IMR-90 (cell line): ENCODE measurements around the gene DYNC2H1. TPM values are rescaled to one million over a fixed set of nuclear protein-coding genes. Genes with fewer than 3 reads are reported as not detected.
A peak's percentile ranks its signal among the peaks of the same experiment; 100 is the strongest.

Source experiments
- ATAC-seq: fragments of 200-7000 bp; cut with Tn5 transposase; 2 replicates; pipeline ENCODE4 v1.9.1; 2020; ENCODE audit warnings: low read depth, mild to moderate bottlenecking, moderate library complexity
- BruUV-seq: library from RNA; stranded (reverse); fragments of 400-500 nt; replicated peaks from 2 replicates; lab custom pipeline; 2021; lab: Mats Ljungman, UMichigan
- CTCF ChIA-PET: fragments of 300-600 bp; formaldehyde crosslinking; extraction: SDS; loops from one replicate; lab custom pipeline; 2021; ENCODE audit warnings: antibody characterized with exemption; lab: Yijun Ruan, JAX
- POLR2A ChIA-PET: fragments of 300-600 bp; sonication (Branson Sonifier 250); formaldehyde crosslinking; loops from one replicate; lab custom pipeline; 2022; ENCODE audit warnings: antibody characterized with exemption; ENCODE audit not compliant: unreplicated experiment; lab: Charles Lee
- DNase-seq: peaks from one replicate; pipeline ENCODE4 v3.0.0; 2013
- H2AFZ ChIP-seq: replicated peaks from 2 replicates; pipeline ENCODE3; 2013; ENCODE audit warnings: low read length, mild to moderate bottlenecking; ENCODE audit not compliant: poor library complexity
- H2AK5ac ChIP-seq: 2 replicates; pipeline ENCODE4 v1.6.1; 2013; ENCODE audit warnings: low read depth, low read length, inconsistent platforms
- H2AK9ac ChIP-seq: replicated peaks from 2 replicates; pipeline ENCODE3; 2013; ENCODE audit warnings: mild to moderate bottlenecking, low read depth, low read length, moderate library complexity; ENCODE audit not compliant: poor library complexity
- H2BK120ac ChIP-seq: 2 replicates; pipeline ENCODE4 v1.6.1; 2013; ENCODE audit warnings: low read depth, low read length, inconsistent platforms
- H2BK15ac ChIP-seq: 3 replicates; pipeline ENCODE4 v1.6.1; 2013; ENCODE audit warnings: low read depth, low read length, inconsistent platforms
- H2BK20ac ChIP-seq: 2 replicates; pipeline ENCODE4 v1.6.1; 2013; ENCODE audit warnings: low read depth, mild to moderate bottlenecking, inconsistent platforms, low read length, moderate library complexity
- H2BK5ac ChIP-seq: 2 replicates; pipeline ENCODE4 v1.6.1; 2013; ENCODE audit warnings: mild to moderate bottlenecking, low read depth, low read length, inconsistent platforms; ENCODE audit not compliant: poor library complexity, severe bottlenecking
- H3K14ac ChIP-seq: replicated peaks from 2 replicates; pipeline ENCODE4 v1.6.1; 2013; ENCODE audit warnings: low read depth, low read length, inconsistent platforms
- H3K18ac ChIP-seq: 2 replicates; pipeline ENCODE4 v1.6.1; 2013; ENCODE audit warnings: low read depth, low read length, control low read depth
- H3K23ac ChIP-seq: 2 replicates; pipeline ENCODE4 v1.6.1; 2013; ENCODE audit warnings: low read depth, low read length, inconsistent platforms
- H3K27ac ChIP-seq: 2 replicates; pipeline ENCODE4 v1.5.1; 2013; ENCODE audit warnings: mild to moderate bottlenecking, control low read depth, low read length; ENCODE audit not compliant: insufficient read depth
- H3K27me3 ChIP-seq: 2 replicates; pipeline ENCODE4 v1.6.1; 2013; ENCODE audit warnings: low read length; ENCODE audit not compliant: control insufficient read depth, insufficient read depth
- H3K36me3 ChIP-seq: 2 replicates; pipeline ENCODE4 v1.6.1; 2013; ENCODE audit warnings: low read length, mixed read lengths; ENCODE audit not compliant: control insufficient read depth, insufficient read depth
- H3K4ac ChIP-seq: 2 replicates; pipeline ENCODE4 v1.6.1; 2013; ENCODE audit warnings: low read depth, low read length, inconsistent platforms
- H3K4me1 ChIP-seq: 2 replicates; pipeline ENCODE4 v1.6.1; 2013; ENCODE audit warnings: low read length, mixed read lengths; ENCODE audit not compliant: control insufficient read depth, insufficient read depth
- H3K4me2 ChIP-seq: 2 replicates; pipeline ENCODE4 v1.6.1; 2013; ENCODE audit warnings: low read depth, mild to moderate bottlenecking, control low read depth, low read length, moderate library complexity
- H3K4me3 ChIP-seq: 2 replicates; pipeline ENCODE4 v1.5.1; 2013; ENCODE audit warnings: low read depth, mild to moderate bottlenecking, control low read depth, low read length, moderate library complexity; ENCODE audit not compliant: insufficient read depth
- H3K56ac ChIP-seq: 2 replicates; pipeline ENCODE4 v1.6.1; 2013; ENCODE audit warnings: low read length, inconsistent platforms; ENCODE audit not compliant: insufficient read depth; ENCODE audit errors: extremely low read depth
- H3K79me1 ChIP-seq, 2 experiments: 2 replicates each; pipeline ENCODE4 v1.6.1; 2013; ENCODE audit warnings: low read length in 2 of 2, inconsistent platforms in 1 of 2, low read depth in 1 of 2
- H3K9ac ChIP-seq: 2 replicates; pipeline ENCODE4 v1.6.1; 2013; ENCODE audit warnings: low read depth, low read length, control low read depth
- H3K9me1 ChIP-seq: 2 replicates; pipeline ENCODE4 v1.6.1; 2013; ENCODE audit warnings: low read length, inconsistent platforms; ENCODE audit not compliant: insufficient read depth
- H3K9me3 ChIP-seq: 2 replicates; pipeline ENCODE4 v1.6.1; 2013; ENCODE audit warnings: low read length; ENCODE audit not compliant: control insufficient read depth, insufficient read depth
- H4K20me1 ChIP-seq: 2 replicates; pipeline ENCODE4 v1.6.1; 2013; ENCODE audit warnings: low read length, inconsistent platforms; ENCODE audit not compliant: insufficient read depth
- H4K5ac ChIP-seq: 2 replicates; pipeline ENCODE4 v1.6.1; 2013; ENCODE audit warnings: mild to moderate bottlenecking, low read depth, low read length, control low read depth
- H4K8ac ChIP-seq, 2 experiments: 2 replicates each; pipeline ENCODE4 v1.6.1; 2013; ENCODE audit warnings: low read depth in 2 of 2, low read length in 2 of 2, control low read depth in 1 of 2, inconsistent platforms in 1 of 2
- H4K91ac ChIP-seq: 2 replicates; pipeline ENCODE4 v1.6.1; 2013; ENCODE audit warnings: low read depth, low read length, inconsistent platforms; ENCODE audit not compliant: insufficient read depth
- BHLHE40 ChIP-seq: fragments of 150-350 bp; IDR thresholded peaks from 2 replicates; pipeline ENCODE4 v1.6.1; 2016; ENCODE audit warnings: mild to moderate bottlenecking, low read depth, low read length
- CEBPB ChIP-seq: IDR thresholded peaks from 2 replicates; pipeline ENCODE4 v1.6.1; 2012; ENCODE audit warnings: low read depth, low read length, improper control_type of control experiment
- CHD1 ChIP-seq: IDR thresholded peaks from 2 replicates; pipeline ENCODE4 v1.6.1; 2012; ENCODE audit warnings: low read depth, low read length, improper control_type of control experiment
- FOS ChIP-seq: fragments of 150-350 bp; IDR thresholded peaks from 2 replicates; pipeline ENCODE4 v1.6.1; 2016; ENCODE audit warnings: low read depth, low read length
- MAFK ChIP-seq: IDR thresholded peaks from 2 replicates; pipeline ENCODE4 v1.6.1; 2012; ENCODE audit warnings: low read depth, low read length, improper control_type of control experiment
- MAZ ChIP-seq: IDR thresholded peaks from 2 replicates; pipeline ENCODE4 v1.6.1; 2012; ENCODE audit warnings: low read depth, mild to moderate bottlenecking, low read length, improper control_type of control experiment, moderate library complexity, borderline replicate concordance
- MXI1 ChIP-seq: IDR thresholded peaks from 2 replicates; pipeline ENCODE4 v1.6.1; 2012; ENCODE audit warnings: low read depth, mild to moderate bottlenecking, low read length, moderate library complexity, borderline replicate concordance
- NFE2L2 ChIP-seq: fragments of 150-350 bp; IDR thresholded peaks from 2 replicates; pipeline ENCODE4 v1.6.1; 2016; ENCODE audit warnings: low read depth, mild to moderate bottlenecking, low read length
- POLR2A ChIP-seq: IDR thresholded peaks from 2 replicates; pipeline ENCODE4 v1.6.1; 2012; ENCODE audit warnings: mild to moderate bottlenecking, low read depth, low read length
- RAD21 ChIP-seq: IDR thresholded peaks from 2 replicates; pipeline ENCODE4 v1.6.1; 2012; ENCODE audit warnings: low read length, improper control_type of control experiment
- RCOR1 ChIP-seq: IDR thresholded peaks from 2 replicates; pipeline ENCODE4 v1.6.1; 2012; ENCODE audit warnings: mild to moderate bottlenecking, low read length, improper control_type of control experiment; ENCODE audit not compliant: insufficient replicate concordance
- SMC3 ChIP-seq: fragments of 150-350 bp; IDR thresholded peaks from 2 replicates; pipeline ENCODE4 v1.6.1; 2016; ENCODE audit warnings: low read depth, mild to moderate bottlenecking, antibody characterized with exemption, low read length, moderate library complexity
- WGBS, 2 experiments: methylation state at CpG; one replicate each; pipeline versions ENCODE4 v1.1.5 to v1.1.7; 2013; ENCODE audit warnings: missing lambda C conversion rate in 2 of 2; ENCODE audit not compliant: insufficient read length in 1 of 2; ENCODE audit errors: extremely low coverage in 2 of 2; 5-methylcytosine and 5-hydroxymethylcytosine counted together
- dilution Hi-C: fragments of 300-500 bp; cut with HindIII; formaldehyde crosslinking; loops from one replicate; pipeline ENCODE4 v1.14.3; 2018; ENCODE audit warnings: low sequenced_read_pairs; ENCODE audit not compliant: unreplicated experiment
- in situ Hi-C: fragments of 300-500 bp; cut with MboI; formaldehyde crosslinking; loops from 3 replicates; pipeline ENCODE4 v1.14.3; 2019; ENCODE audit warnings: low sequenced_read_pairs, inconsistent platforms, mixed read lengths
- intact Hi-C: fragments of 100-400 bp; cut with micrococcal nuclease; formaldehyde crosslinking; loops from 2 replicates; pipeline ENCODE4 v1.10.0; 2022
- polyA plus RNA-seq, 3 experiments: library from polyadenylated mRNA; depleted of rRNA; stranded (reverse); fragments of >200 nt; gene quantifications; 2 replicates each; pipeline ENCODE4 v1.2.3, GENCODE V29; 2012; ENCODE audit warnings: low replicate concordance in 1 of 3
- total RNA-seq: library from RNA; depleted of rRNA; stranded (reverse); fragments of >200 nt; gene quantifications from 2 replicates; pipeline ENCODE4 v1.2.3, GENCODE V29; 2012
- TF ChIP-seq, protein P1 (sequence below): conservative IDR thresholded peaks from 2 replicates; pipeline ENCODE4 v1.5.1; 2012; ENCODE audit warnings: mild to moderate bottlenecking, low read depth, low read length, improper control_type of control experiment
- TF ChIP-seq, protein P2 (sequence below): fragments of 150-350 bp; IDR thresholded peaks from 2 replicates; pipeline ENCODE4 v1.6.1; 2017; ENCODE audit warnings: mild to moderate bottlenecking, antibody characterized with exemption, low read length, low read depth

DYNC2H1 gene
- total and polyA plus RNA-seq, 2 of the 4 experiments (the other 2 are of a cell fraction), result 5.7 to 21.0 TPM

DNA sequence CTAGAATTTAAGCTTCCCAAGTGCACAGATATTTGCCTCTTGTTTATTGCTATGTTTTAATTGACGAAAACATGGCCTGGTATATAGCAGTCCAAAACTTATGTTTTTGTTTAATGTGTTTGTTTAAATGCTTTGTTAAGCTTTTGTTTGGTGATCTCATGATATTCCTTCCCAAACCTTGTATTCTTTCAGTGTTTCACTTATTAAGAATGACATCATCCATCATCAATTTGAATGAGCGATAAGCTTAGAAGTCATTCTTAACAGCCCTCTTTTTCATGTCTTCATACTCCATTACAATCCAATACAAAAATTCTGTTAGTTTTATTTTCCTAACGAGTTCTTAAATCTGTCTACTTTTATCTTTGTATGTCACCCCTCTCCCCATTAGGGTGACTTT is 206.0 kb downstream of the DYNC2H1 start:
- H3K4me3 ChIP-seq, result no peak overlapping the region
- in situ Hi-C loops, result no loop called here
- no peaks in the 10 kb centered on the region for H3K9me1 ChIP-seq
- no peak overlapping the region for H4K91ac ChIP-seq
- no peak overlapping the region for H2AFZ ChIP-seq
- H3K14ac ChIP-seq, result no peak overlapping the region
- ChIA-PET POLR2A (no interaction called here), CTCF (interaction anchor here (0.5 to 0.6 kb wide), 3 partner anchors 113 to 607 kb away, joined by 3 to 6 read pairs (median 4); no protein-coding TSS in a partner anchor)
- H2BK20ac ChIP-seq, result no peak overlapping the region
- dilution Hi-C loops, result no loop called here
- no peak for ATAC-seq
- WGBS, 2 experiments, result no CpG with 5 or more reads among the region's 3 CpGs
- BruUV-seq, result no TSS peak
- H3K4ac ChIP-seq, result no peak overlapping the region
- no peak overlapping the region for H3K4me2 ChIP-seq
- H2BK120ac ChIP-seq, result no peak overlapping the region
- H3K23ac ChIP-seq, result no peak overlapping the region
- DNase-seq, result peak; percentile 15
- H4K5ac ChIP-seq, result no peak overlapping the region
- H2AK5ac ChIP-seq, result no peak overlapping the region
- no peak overlapping the region for H2BK5ac ChIP-seq
- H3K27me3 ChIP-seq, result no peaks in the 10 kb centered on the region
- intact Hi-C loops, result no loop called here
- no peak overlapping the region for H2BK15ac ChIP-seq
- no peak overlapping the region for H4K8ac ChIP-seq
- H3K18ac ChIP-seq, result no peak overlapping the region
- H3K56ac ChIP-seq, result no peak overlapping the region
- TF ChIP-seq MAFK (no peak), RCOR1 (no peak), CHD1 (no peak), NFE2L2 (no peak), MXI1 (no peak), SMC3 (no peak), MAZ (no peak), BHLHE40 (no peak), FOS (no peak), CEBPB (no peak), POLR2A (no peak), RAD21 (no peak)
- TF ChIP-seq, protein P1, sequence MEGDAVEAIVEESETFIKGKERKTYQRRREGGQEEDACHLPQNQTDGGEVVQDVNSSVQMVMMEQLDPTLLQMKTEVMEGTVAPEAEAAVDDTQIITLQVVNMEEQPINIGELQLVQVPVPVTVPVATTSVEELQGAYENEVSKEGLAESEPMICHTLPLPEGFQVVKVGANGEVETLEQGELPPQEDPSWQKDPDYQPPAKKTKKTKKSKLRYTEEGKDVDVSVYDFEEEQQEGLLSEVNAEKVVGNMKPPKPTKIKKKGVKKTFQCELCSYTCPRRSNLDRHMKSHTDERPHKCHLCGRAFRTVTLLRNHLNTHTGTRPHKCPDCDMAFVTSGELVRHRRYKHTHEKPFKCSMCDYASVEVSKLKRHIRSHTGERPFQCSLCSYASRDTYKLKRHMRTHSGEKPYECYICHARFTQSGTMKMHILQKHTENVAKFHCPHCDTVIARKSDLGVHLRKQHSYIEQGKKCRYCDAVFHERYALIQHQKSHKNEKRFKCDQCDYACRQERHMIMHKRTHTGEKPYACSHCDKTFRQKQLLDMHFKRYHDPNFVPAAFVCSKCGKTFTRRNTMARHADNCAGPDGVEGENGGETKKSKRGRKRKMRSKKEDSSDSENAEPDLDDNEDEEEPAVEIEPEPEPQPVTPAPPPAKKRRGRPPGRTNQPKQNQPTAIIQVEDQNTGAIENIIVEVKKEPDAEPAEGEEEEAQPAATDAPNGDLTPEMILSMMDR, result no peak
- TF ChIP-seq, protein P2, sequence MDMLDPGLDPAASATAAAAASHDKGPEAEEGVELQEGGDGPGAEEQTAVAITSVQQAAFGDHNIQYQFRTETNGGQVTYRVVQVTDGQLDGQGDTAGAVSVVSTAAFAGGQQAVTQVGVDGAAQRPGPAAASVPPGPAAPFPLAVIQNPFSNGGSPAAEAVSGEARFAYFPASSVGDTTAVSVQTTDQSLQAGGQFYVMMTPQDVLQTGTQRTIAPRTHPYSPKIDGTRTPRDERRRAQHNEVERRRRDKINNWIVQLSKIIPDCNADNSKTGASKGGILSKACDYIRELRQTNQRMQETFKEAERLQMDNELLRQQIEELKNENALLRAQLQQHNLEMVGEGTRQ, result no peak
- H3K4me1 ChIP-seq, result no peaks in the 10 kb centered on the region
- H4K20me1 ChIP-seq, result no peaks in the 10 kb centered on the region
- H3K79me1 ChIP-seq, result no peaks in the 10 kb centered on the region
- no peaks in the 10 kb centered on the region for H3K9me3 ChIP-seq
- H3K36me3 ChIP-seq, result no peaks in the 10 kb centered on the region
- no peak overlapping the region for H3K27ac ChIP-seq
- H2AK9ac ChIP-seq, result no peak overlapping the region
- H3K9ac ChIP-seq, result no peak overlapping the region
